GM12865 (cell line): Measurements from ENCODE around the gene TENM4.

ENCODE experiments used
- DNase-seq: peaks from one replicate; pipeline ENCODE4 v3.0.0; 2010; ENCODE audit warnings: low read depth
- H3K4me3 ChIP-seq: 2 replicates; pipeline ENCODE4 v1.5.1; 2011; ENCODE audit warnings: mild to moderate bottlenecking, low read depth, low read length, control low read depth
- TF ChIP-seq, protein P1 (sequence below): IDR thresholded peaks from 2 replicates; pipeline ENCODE4 v1.5.1; 2011; ENCODE audit warnings: low read length, control low read depth, low read depth, inconsistent platforms; ENCODE audit not compliant: insufficient read depth; ENCODE audit errors: missing control alignments

The TENM4 gene

GRCh38 chr11:79113054-79113690, 327.7 kb downstream of the TENM4 start:
- no peak for DNase-seq
- H3K4me3 ChIP-seq, result no peak overlapping the region
- TF ChIP-seq, protein P1, sequence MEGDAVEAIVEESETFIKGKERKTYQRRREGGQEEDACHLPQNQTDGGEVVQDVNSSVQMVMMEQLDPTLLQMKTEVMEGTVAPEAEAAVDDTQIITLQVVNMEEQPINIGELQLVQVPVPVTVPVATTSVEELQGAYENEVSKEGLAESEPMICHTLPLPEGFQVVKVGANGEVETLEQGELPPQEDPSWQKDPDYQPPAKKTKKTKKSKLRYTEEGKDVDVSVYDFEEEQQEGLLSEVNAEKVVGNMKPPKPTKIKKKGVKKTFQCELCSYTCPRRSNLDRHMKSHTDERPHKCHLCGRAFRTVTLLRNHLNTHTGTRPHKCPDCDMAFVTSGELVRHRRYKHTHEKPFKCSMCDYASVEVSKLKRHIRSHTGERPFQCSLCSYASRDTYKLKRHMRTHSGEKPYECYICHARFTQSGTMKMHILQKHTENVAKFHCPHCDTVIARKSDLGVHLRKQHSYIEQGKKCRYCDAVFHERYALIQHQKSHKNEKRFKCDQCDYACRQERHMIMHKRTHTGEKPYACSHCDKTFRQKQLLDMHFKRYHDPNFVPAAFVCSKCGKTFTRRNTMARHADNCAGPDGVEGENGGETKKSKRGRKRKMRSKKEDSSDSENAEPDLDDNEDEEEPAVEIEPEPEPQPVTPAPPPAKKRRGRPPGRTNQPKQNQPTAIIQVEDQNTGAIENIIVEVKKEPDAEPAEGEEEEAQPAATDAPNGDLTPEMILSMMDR, result no peak

GRCh38 chr11:79110796-79111195, 330.0 kb downstream of the TENM4 start:
- no peak for DNase-seq
- no peak overlapping the region for H3K4me3 ChIP-seq
- TF ChIP-seq, protein P1, result no peak

DNA sequence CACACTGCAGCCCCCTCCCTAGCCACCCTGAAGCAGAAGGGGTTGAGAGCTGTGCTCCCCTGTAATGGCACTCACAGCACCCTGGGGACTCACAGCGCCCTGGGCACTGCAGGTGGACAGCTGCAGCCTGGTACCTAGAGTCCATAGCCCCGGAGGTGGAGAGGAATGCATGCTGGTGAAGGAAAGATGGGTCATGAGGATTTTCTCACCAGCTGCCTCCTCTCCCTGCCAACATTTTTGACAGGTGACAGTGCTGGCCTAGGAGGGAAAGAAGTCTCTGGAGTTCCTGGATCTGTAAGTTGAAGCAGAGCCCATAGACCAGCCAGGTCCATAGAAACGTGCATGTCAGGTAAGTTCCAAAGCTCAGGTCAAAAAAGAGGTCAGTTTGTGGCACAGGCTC, 330.5 kb downstream of the TENM4 start:
- DNase-seq, result no peak
- TF ChIP-seq, protein P1, result no peak
- H3K4me3 ChIP-seq, result no peak overlapping the region

DNA sequence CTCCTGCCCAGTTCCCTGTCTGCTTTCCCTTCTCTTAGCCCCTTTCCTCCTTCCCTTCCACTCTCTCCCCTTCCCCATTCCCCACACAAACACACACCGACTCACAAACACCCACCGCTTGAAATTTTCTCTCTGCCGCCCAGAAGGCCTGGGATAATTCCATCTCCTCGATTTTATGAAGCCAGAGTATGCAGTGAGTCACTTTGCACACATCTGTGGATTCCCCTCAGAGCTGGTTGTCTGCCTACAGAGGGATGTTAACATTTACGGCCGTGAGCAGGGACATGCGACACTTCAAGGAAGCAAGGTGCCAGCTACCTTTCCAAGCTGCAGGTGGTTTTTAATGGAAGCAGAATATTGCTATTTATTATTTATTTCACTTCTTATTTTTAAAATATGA, 332.0 kb downstream of the TENM4 start:
- TF ChIP-seq, protein P1, result no peak
- H3K4me3 ChIP-seq, result no peak overlapping the region
- DNase-seq, result no peak

DNA sequence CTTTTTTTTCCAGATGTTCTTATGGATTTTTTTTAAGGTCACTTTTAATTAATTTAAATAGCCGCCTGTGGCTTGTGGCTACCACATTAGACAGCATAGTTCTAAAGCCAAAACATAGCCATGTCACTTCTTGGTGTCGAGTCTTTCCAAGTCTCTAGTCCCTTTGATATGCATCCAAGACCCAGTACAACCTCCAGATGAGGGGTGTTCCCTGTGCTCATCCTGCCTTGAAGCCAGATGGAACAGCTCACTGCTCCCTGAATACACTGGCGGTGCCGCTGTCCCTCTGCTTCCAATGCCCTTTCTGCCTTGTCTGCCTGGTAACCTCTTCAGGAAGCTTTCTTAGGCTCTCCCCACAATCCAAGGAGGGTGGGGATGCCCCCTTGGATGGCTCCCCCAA, 338.0 kb downstream of the TENM4 start:
- DNase-seq, result no peak
- H3K4me3 ChIP-seq, result no peak overlapping the region
- TF ChIP-seq, protein P1, result no peak

GRCh38 chr11:79101656-79102055, 339.2 kb downstream of the TENM4 start:
- TF ChIP-seq, protein P1, result no peak
- H3K4me3 ChIP-seq, result no peak overlapping the region
- DNase-seq, result no peak
